IMR-90 (cell line): Measurements from ENCODE around the gene CCDC175. TPM values are rescaled to one million over a fixed set of nuclear protein-coding genes. Genes with fewer than 3 reads are reported as not detected.

Experiments
- ATAC-seq: fragments of 200-7000 bp; cut with Tn5 transposase; 2 replicates; pipeline ENCODE4 v1.9.1; 2020; ENCODE audit warnings: low read depth, mild to moderate bottlenecking, moderate library complexity
- BruUV-seq: library from RNA; stranded (reverse); fragments of 400-500 nt; replicated peaks from 2 replicates; lab custom pipeline; 2021; lab: Mats Ljungman, UMichigan
- CTCF ChIA-PET: fragments of 300-600 bp; formaldehyde crosslinking; extraction: SDS; loops from one replicate; lab custom pipeline; 2021; ENCODE audit warnings: antibody characterized with exemption; lab: Yijun Ruan, JAX
- POLR2A ChIA-PET: fragments of 300-600 bp; sonication (Branson Sonifier 250); formaldehyde crosslinking; loops from one replicate; lab custom pipeline; 2022; ENCODE audit warnings: antibody characterized with exemption; ENCODE audit not compliant: unreplicated experiment; lab: Charles Lee
- DNase-seq: peaks from one replicate; pipeline ENCODE4 v3.0.0; 2013
- H2AFZ ChIP-seq: replicated peaks from 2 replicates; pipeline ENCODE3; 2013; ENCODE audit warnings: low read length, mild to moderate bottlenecking; ENCODE audit not compliant: poor library complexity
- H2AK5ac ChIP-seq: 2 replicates; pipeline ENCODE4 v1.6.1; 2013; ENCODE audit warnings: low read depth, low read length, inconsistent platforms
- H2AK9ac ChIP-seq: replicated peaks from 2 replicates; pipeline ENCODE3; 2013; ENCODE audit warnings: mild to moderate bottlenecking, low read depth, low read length, moderate library complexity; ENCODE audit not compliant: poor library complexity
- H2BK120ac ChIP-seq: 2 replicates; pipeline ENCODE4 v1.6.1; 2013; ENCODE audit warnings: low read depth, low read length, inconsistent platforms
- H2BK15ac ChIP-seq: 3 replicates; pipeline ENCODE4 v1.6.1; 2013; ENCODE audit warnings: low read depth, low read length, inconsistent platforms
- H2BK20ac ChIP-seq: 2 replicates; pipeline ENCODE4 v1.6.1; 2013; ENCODE audit warnings: low read depth, mild to moderate bottlenecking, inconsistent platforms, low read length, moderate library complexity
- H2BK5ac ChIP-seq: 2 replicates; pipeline ENCODE4 v1.6.1; 2013; ENCODE audit warnings: mild to moderate bottlenecking, low read depth, low read length, inconsistent platforms; ENCODE audit not compliant: poor library complexity, severe bottlenecking
- H3K14ac ChIP-seq: replicated peaks from 2 replicates; pipeline ENCODE4 v1.6.1; 2013; ENCODE audit warnings: low read depth, low read length, inconsistent platforms
- H3K18ac ChIP-seq: 2 replicates; pipeline ENCODE4 v1.6.1; 2013; ENCODE audit warnings: low read depth, low read length, control low read depth
- H3K23ac ChIP-seq: 2 replicates; pipeline ENCODE4 v1.6.1; 2013; ENCODE audit warnings: low read depth, low read length, inconsistent platforms
- H3K27ac ChIP-seq: 2 replicates; pipeline ENCODE4 v1.5.1; 2013; ENCODE audit warnings: mild to moderate bottlenecking, control low read depth, low read length; ENCODE audit not compliant: insufficient read depth
- H3K27me3 ChIP-seq: 2 replicates; pipeline ENCODE4 v1.6.1; 2013; ENCODE audit warnings: low read length; ENCODE audit not compliant: control insufficient read depth, insufficient read depth
- H3K36me3 ChIP-seq: 2 replicates; pipeline ENCODE4 v1.6.1; 2013; ENCODE audit warnings: low read length, mixed read lengths; ENCODE audit not compliant: control insufficient read depth, insufficient read depth
- H3K4ac ChIP-seq: 2 replicates; pipeline ENCODE4 v1.6.1; 2013; ENCODE audit warnings: low read depth, low read length, inconsistent platforms
- H3K4me1 ChIP-seq: 2 replicates; pipeline ENCODE4 v1.6.1; 2013; ENCODE audit warnings: low read length, mixed read lengths; ENCODE audit not compliant: control insufficient read depth, insufficient read depth
- H3K4me2 ChIP-seq: 2 replicates; pipeline ENCODE4 v1.6.1; 2013; ENCODE audit warnings: low read depth, mild to moderate bottlenecking, control low read depth, low read length, moderate library complexity
- H3K4me3 ChIP-seq: 2 replicates; pipeline ENCODE4 v1.5.1; 2013; ENCODE audit warnings: low read depth, mild to moderate bottlenecking, control low read depth, low read length, moderate library complexity; ENCODE audit not compliant: insufficient read depth
- H3K56ac ChIP-seq: 2 replicates; pipeline ENCODE4 v1.6.1; 2013; ENCODE audit warnings: low read length, inconsistent platforms; ENCODE audit not compliant: insufficient read depth; ENCODE audit errors: extremely low read depth
- H3K79me1 ChIP-seq, 2 experiments: 2 replicates each; pipeline ENCODE4 v1.6.1; 2013; ENCODE audit warnings: low read length in 2 of 2, inconsistent platforms in 1 of 2, low read depth in 1 of 2
- H3K9ac ChIP-seq: 2 replicates; pipeline ENCODE4 v1.6.1; 2013; ENCODE audit warnings: low read depth, low read length, control low read depth
- H3K9me1 ChIP-seq: 2 replicates; pipeline ENCODE4 v1.6.1; 2013; ENCODE audit warnings: low read length, inconsistent platforms; ENCODE audit not compliant: insufficient read depth
- H3K9me3 ChIP-seq: 2 replicates; pipeline ENCODE4 v1.6.1; 2013; ENCODE audit warnings: low read length; ENCODE audit not compliant: control insufficient read depth, insufficient read depth
- H4K20me1 ChIP-seq: 2 replicates; pipeline ENCODE4 v1.6.1; 2013; ENCODE audit warnings: low read length, inconsistent platforms; ENCODE audit not compliant: insufficient read depth
- H4K5ac ChIP-seq: 2 replicates; pipeline ENCODE4 v1.6.1; 2013; ENCODE audit warnings: mild to moderate bottlenecking, low read depth, low read length, control low read depth
- H4K8ac ChIP-seq, 2 experiments: 2 replicates each; pipeline ENCODE4 v1.6.1; 2013; ENCODE audit warnings: low read depth in 2 of 2, low read length in 2 of 2, control low read depth in 1 of 2, inconsistent platforms in 1 of 2
- H4K91ac ChIP-seq: 2 replicates; pipeline ENCODE4 v1.6.1; 2013; ENCODE audit warnings: low read depth, low read length, inconsistent platforms; ENCODE audit not compliant: insufficient read depth
- CEBPB ChIP-seq: IDR thresholded peaks from 2 replicates; pipeline ENCODE4 v1.6.1; 2012; ENCODE audit warnings: low read depth, low read length, improper control_type of control experiment
- FOS ChIP-seq: fragments of 150-350 bp; IDR thresholded peaks from 2 replicates; pipeline ENCODE4 v1.6.1; 2016; ENCODE audit warnings: low read depth, low read length
- POLR2A ChIP-seq: IDR thresholded peaks from 2 replicates; pipeline ENCODE4 v1.6.1; 2012; ENCODE audit warnings: mild to moderate bottlenecking, low read depth, low read length
- RFX5 ChIP-seq: IDR thresholded peaks from 2 replicates; pipeline ENCODE4 v1.8.0; 2012; ENCODE audit warnings: low read depth, mild to moderate bottlenecking, low read length, moderate library complexity
- WGBS, 2 experiments: methylation state at CpG; one replicate each; pipeline versions ENCODE4 v1.1.5 to v1.1.7; 2013; ENCODE audit warnings: missing lambda C conversion rate in 2 of 2; ENCODE audit not compliant: insufficient read length in 1 of 2; ENCODE audit errors: extremely low coverage in 2 of 2; 5-methylcytosine and 5-hydroxymethylcytosine counted together
- dilution Hi-C: fragments of 300-500 bp; cut with HindIII; formaldehyde crosslinking; loops from one replicate; pipeline ENCODE4 v1.14.3; 2018; ENCODE audit warnings: low sequenced_read_pairs; ENCODE audit not compliant: unreplicated experiment
- in situ Hi-C: fragments of 300-500 bp; cut with MboI; formaldehyde crosslinking; loops from 3 replicates; pipeline ENCODE4 v1.14.3; 2019; ENCODE audit warnings: low sequenced_read_pairs, inconsistent platforms, mixed read lengths
- intact Hi-C: fragments of 100-400 bp; cut with micrococcal nuclease; formaldehyde crosslinking; loops from 2 replicates; pipeline ENCODE4 v1.10.0; 2022
- polyA plus RNA-seq, 3 experiments: library from polyadenylated mRNA; depleted of rRNA; stranded (reverse); fragments of >200 nt; gene quantifications; 2 replicates each; pipeline ENCODE4 v1.2.3, GENCODE V29; 2012; ENCODE audit warnings: low replicate concordance in 1 of 3
- total RNA-seq: library from RNA; depleted of rRNA; stranded (reverse); fragments of >200 nt; gene quantifications from 2 replicates; pipeline ENCODE4 v1.2.3, GENCODE V29; 2012
- TF ChIP-seq, protein P1 (sequence below): fragments of 150-350 bp; IDR thresholded peaks from 2 replicates; pipeline ENCODE4 v1.6.1; 2016; ENCODE audit warnings: low read depth, mild to moderate bottlenecking, low read length, moderate library complexity, borderline replicate concordance

The CCDC175 gene
- total and polyA plus RNA-seq, 2 of the 4 experiments (the other 2 are of a cell fraction) = not detected

DNA sequence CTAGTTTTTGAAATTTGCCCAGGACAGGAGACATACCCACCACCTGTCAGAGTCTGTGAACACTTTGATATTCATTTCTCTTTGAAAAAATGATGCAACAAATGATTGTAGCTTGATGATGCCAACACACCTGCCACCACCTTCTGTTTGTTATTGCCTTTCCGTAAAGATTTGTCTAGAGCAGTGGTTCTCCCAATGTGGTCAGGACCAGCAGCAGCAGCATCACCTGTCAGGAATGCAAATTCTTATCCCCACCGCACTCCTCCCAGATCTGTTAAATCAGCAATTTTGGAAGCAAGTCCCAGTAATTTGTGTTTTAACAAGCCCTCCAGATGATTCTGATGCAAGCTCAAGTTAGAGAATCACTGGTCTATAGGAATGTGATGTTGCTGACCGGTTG, 9.9 kb downstream of the CCDC175 start:
- TF ChIP-seq CEBPB = 0 out of 2 replicates have a peak, but pooled peaks have one; percentile 4
- TF ChIP-seq POLR2A = no peak
- TF ChIP-seq RFX5 = no peak
- TF ChIP-seq FOS = no peak
- TF ChIP-seq, protein P1, sequence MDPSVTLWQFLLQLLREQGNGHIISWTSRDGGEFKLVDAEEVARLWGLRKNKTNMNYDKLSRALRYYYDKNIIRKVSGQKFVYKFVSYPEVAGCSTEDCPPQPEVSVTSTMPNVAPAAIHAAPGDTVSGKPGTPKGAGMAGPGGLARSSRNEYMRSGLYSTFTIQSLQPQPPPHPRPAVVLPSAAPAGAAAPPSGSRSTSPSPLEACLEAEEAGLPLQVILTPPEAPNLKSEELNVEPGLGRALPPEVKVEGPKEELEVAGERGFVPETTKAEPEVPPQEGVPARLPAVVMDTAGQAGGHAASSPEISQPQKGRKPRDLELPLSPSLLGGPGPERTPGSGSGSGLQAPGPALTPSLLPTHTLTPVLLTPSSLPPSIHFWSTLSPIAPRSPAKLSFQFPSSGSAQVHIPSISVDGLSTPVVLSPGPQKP = no peak
- H3K36me3 ChIP-seq = no peaks in the 10 kb centered on the region
- no peak overlapping the region for H2BK15ac ChIP-seq
- H3K18ac ChIP-seq = no peak overlapping the region
- H4K91ac ChIP-seq = no peak overlapping the region
- no peaks in the 10 kb centered on the region for H4K20me1 ChIP-seq
- DNase-seq (no peak), ATAC-seq (no peak)
- no peak overlapping the region for H3K56ac ChIP-seq
- no peaks in the 10 kb centered on the region for H3K79me1 ChIP-seq
- in situ Hi-C loops = no loop called here
- H3K4me3 ChIP-seq = no peak overlapping the region
- H3K27ac ChIP-seq = no peak overlapping the region
- no peak overlapping the region for H3K14ac ChIP-seq
- H3K9ac ChIP-seq = no peak overlapping the region
- no peak overlapping the region for H4K8ac ChIP-seq
- H3K4me1 ChIP-seq = no peaks in the 10 kb centered on the region
- WGBS, 2 experiments = 81% methylated on average over 2 of the region's 3 CpGs; no CpG with 5 or more reads in 1 of the 2 experiments
- H3K9me1 ChIP-seq = no peaks in the 10 kb centered on the region
- no peak overlapping the region for H2AFZ ChIP-seq
- intact Hi-C loops = no loop called here
- BruUV-seq = no TSS peak
- no peak overlapping the region for H4K5ac ChIP-seq
- no peak overlapping the region for H2BK20ac ChIP-seq
- no peak overlapping the region for H2BK120ac ChIP-seq
- H2AK5ac ChIP-seq = no peak overlapping the region
- ChIA-PET POLR2A (no interaction called here), CTCF (interaction anchor here (2.7 kb wide), 1 partner anchor 10 kb away, joined by 12 read pairs; the partner anchor contains the start of gene CCDC175)
- peaks cover 8% of the 10 kb centered on the region for H3K27me3 ChIP-seq
- dilution Hi-C loops = no loop called here
- H2AK9ac ChIP-seq = no peak overlapping the region
- no peak overlapping the region for H2BK5ac ChIP-seq
- no peak overlapping the region for H3K23ac ChIP-seq
- H3K4ac ChIP-seq = no peak overlapping the region
- no peaks in the 10 kb centered on the region for H3K9me3 ChIP-seq
- no peak overlapping the region for H3K4me2 ChIP-seq
